K562 (cell line): ENCODE data around the gene VMP1. TPM values are rescaled to one million over a fixed set of nuclear protein-coding genes. Genes with fewer than 3 reads are reported as not detected.
"Not testable (repeated sequence)": the region's sequence is repeated elsewhere in the genome, so short reads cannot be mapped to it uniquely, and the experiment has no call there.

ENCODE experiments used
- ATAC-seq: fragments of 200-7000 bp; cut with Tn5 transposase; 3 replicates; pipeline ENCODE4 v1.9.1; 2020; ENCODE audit warnings: moderate library complexity
- BruUV-seq: library from RNA; stranded (reverse); fragments of 400-500 nt; replicated peaks from 2 replicates; lab custom pipeline; 2021; lab: Mats Ljungman, UMichigan
- CTCF ChIA-PET: fragments of 300-600 bp; formaldehyde crosslinking; extraction: SDS; loops from one replicate; lab custom pipeline; 2021; ENCODE audit warnings: low intra/inter-chr PET ratio; lab: Yijun Ruan, JAX
- POLR2A ChIA-PET: fragments of 300-600, 350-650 bp; sonication (Branson Sonifier 250); formaldehyde crosslinking; extraction: SDS; loops from one replicate; lab custom pipeline; 2021; ENCODE audit warnings: antibody characterized with exemption, inconsistent platforms; lab: Yijun Ruan, JAX
- DNase-seq, 4 experiments: peaks; one replicate each; pipeline versions ENCODE4 v3.0.0 to v3.0.0-alpha.2; 2011 to 2018; ENCODE audit warnings: low spot score in 3 of 4, mixed read lengths in 3 of 4; ENCODE audit errors: extremely low read depth in 1 of 4
- FAIRE-seq: peaks from 2 replicates; lab custom pipeline; 2011; peaks lifted over from hg19 to GRCh38; lab: Jason Lieb, UNC
- H2AFZ ChIP-seq: 2 replicates; pipeline ENCODE4 v1.6.0; 2011; ENCODE audit warnings: low read depth, low read length, control low read depth, inconsistent platforms
- H3K27ac ChIP-seq: fragments of 200-600 bp; 3 replicates; pipeline ENCODE4 v1.8.0; 2011; ENCODE audit warnings: low read depth, mild to moderate bottlenecking, control low read depth, inconsistent platforms, low read length, moderate library complexity, mixed read lengths; ENCODE audit errors: extremely low read depth
- H3K27me3 ChIP-seq, 2 experiments: fragments of 300-600 bp in 1 of 2; 2 replicates in 1 of 2; 3 replicates in 1 of 2; pipeline versions ENCODE4 v1.6.0 to v1.8.0; 2011; ENCODE audit warnings: inconsistent platforms in 2 of 2, low read length in 2 of 2, mild to moderate bottlenecking in 1 of 2, mixed read lengths in 1 of 2, moderate library complexity in 1 of 2; ENCODE audit not compliant: control insufficient read depth in 2 of 2, insufficient read depth in 2 of 2
- H3K36me3 ChIP-seq: fragments of 300-600 bp; 3 replicates; pipeline ENCODE4 v1.8.0; 2011; ENCODE audit warnings: mild to moderate bottlenecking, low read length, inconsistent platforms; ENCODE audit not compliant: control insufficient read depth, insufficient read depth
- H3K4me1 ChIP-seq, 2 experiments: fragments of 200-600 bp in 1 of 2; replicated peaks in 1 of 2; 2 replicates in 1 of 2; 3 replicates in 1 of 2; pipeline versions ENCODE4 v1.5.1 to v1.8.0; 2011; ENCODE audit warnings: inconsistent platforms in 2 of 2, low read length in 2 of 2, mild to moderate bottlenecking in 1 of 2, mixed read lengths in 1 of 2, moderate library complexity in 1 of 2; ENCODE audit not compliant: control insufficient read depth in 2 of 2, insufficient read depth in 2 of 2
- H3K4me2 ChIP-seq: 2 replicates; pipeline ENCODE4 v1.6.1; 2011; ENCODE audit warnings: low read length, control low read depth, inconsistent platforms, mixed read lengths; ENCODE audit not compliant: insufficient read depth
- H3K4me3 ChIP-seq: fragments of 200-600 bp; sonication (generic), shearing (Covaris generic); 2 replicates; pipeline ENCODE4 v1.5.1; 2016; ENCODE audit warnings: control low read depth, inconsistent platforms
- H3K79me2 ChIP-seq: fragments of 200-600 bp; 3 replicates; pipeline ENCODE4 v1.8.0; 2011; ENCODE audit warnings: low read length, inconsistent platforms; ENCODE audit not compliant: control insufficient read depth, insufficient read depth
- H3K9ac ChIP-seq, 2 experiments: 2 replicates each; pipeline versions ENCODE4 v1.6.0 to v1.6.1; 2011; ENCODE audit warnings: low read depth in 2 of 2, low read length in 2 of 2, control low read depth in 1 of 2, inconsistent platforms in 1 of 2, mild to moderate bottlenecking in 1 of 2, mixed read lengths in 1 of 2; ENCODE audit not compliant: insufficient read depth in 1 of 2
- H3K9me1 ChIP-seq: one replicate; pipeline ENCODE4 v1.6.0; 2011; ENCODE audit warnings: inconsistent platforms, mild to moderate bottlenecking, low read length, moderate library complexity; ENCODE audit not compliant: control insufficient read depth, insufficient read depth
- H3K9me3 ChIP-seq: replicated peaks from 2 replicates; pipeline ENCODE4 v1.5.1; 2011; ENCODE audit warnings: low read depth, low read length, inconsistent platforms; ENCODE audit not compliant: control insufficient read depth, insufficient read depth
- H4K20me1 ChIP-seq: replicated peaks from 2 replicates; pipeline ENCODE4 v1.6.1; 2011; ENCODE audit warnings: low read length, inconsistent platforms, mixed read lengths; ENCODE audit not compliant: control insufficient read depth, insufficient read depth
- ADNP ChIP-seq: fragments of 200-800 bp; sonication (Bioruptor generic); IDR thresholded peaks from 2 replicates; pipeline ENCODE4 v1.6.1; 2016; ENCODE audit warnings: missing genetic modification characterization, missing compliant biosample characterization
- KDM1A ChIP-seq, 2 experiments: fragments of 450-650 bp; IDR thresholded peaks; 2 replicates each; pipeline ENCODE4 v1.6.1; 2016; ENCODE audit warnings: mild to moderate bottlenecking in 2 of 2
- RBM25 ChIP-seq: fragments of 200-400 bp; formaldehyde crosslinking; IDR thresholded peaks from 2 replicates; pipeline ENCODE4 v1.6.1; 2018; ENCODE audit warnings: low read length, low read depth, moderate library complexity; ENCODE audit not compliant: severe bottlenecking
- WGBS: fragments of 100-300 bp; shearing (Covaris generic); methylation state at CpG from one replicate; pipeline ENCODE4 v1.1.6; 2016; ENCODE audit warnings: low coverage, mixed read lengths; ENCODE audit not compliant: insufficient coverage; ENCODE audit errors: missing lambda C conversion rate; 5-methylcytosine and 5-hydroxymethylcytosine counted together
- in situ Hi-C: fragments of 300-500 bp; cut with MboI; formaldehyde crosslinking; loops from 4 replicates; pipeline ENCODE4 v1.15.0; 2018; ENCODE audit warnings: inconsistent platforms, mixed read lengths
- intact Hi-C: fragments of 100-400 bp; cut with micrococcal nuclease; formaldehyde crosslinking; loops from 2 replicates; pipeline ENCODE4 v1.14.2; 2022
- polyA plus RNA-seq, 8 experiments: library from polyadenylated mRNA; depleted of rRNA in 4 of 8; stranded (reverse) in 5 of 8; unstranded in 3 of 8; fragments of >200 nt; fragmentation: Nextera tagmentation in 2 of 8; fragmentation: Illumina TruSeq in 1 of 8; extraction: Ambion mirVana in 2 of 8; extraction: Trizol in 1 of 8; gene quantifications; 2 replicates each; pipeline versions ENCODE4 v1.2.1 to v1.2.3, GENCODE V29; 2011 to 2014; ENCODE audit warnings: inconsistent platforms in 1 of 8, missing spikeins in 1 of 8
- total RNA-seq, 7 experiments: library from RNA; depleted of rRNA in 6 of 7; stranded (reverse); fragments of >200 nt in 6 of 7; fragmentation: Illumina TruSeq in 2 of 7; extraction: Trizol in 2 of 7; gene quantifications; 2 replicates each; pipeline versions ENCODE4 v1.2.1 to v1.2.3, GENCODE V29; 2011 to 2021; ENCODE audit warnings: low replicate concordance in 1 of 7

The VMP1 gene
- total and polyA plus RNA-seq, 9 of the 15 experiments (the other 6 are each of a cell fraction or from before 2014, with no cell fraction given), result 123 to 304 (median 151) TPM

- CTCF ChIA-PET, H3K4me2 ChIP-seq, H3K9ac ChIP-seq, H3K27ac ChIP-seq, H3K9me1 ChIP-seq, DNase-seq, H3K9me3 ChIP-seq, ATAC-seq, intact Hi-C loops, H3K79me2 ChIP-seq, H3K4me3 ChIP-seq, H4K20me1 ChIP-seq, BruUV-seq, H2AFZ ChIP-seq, H3K27me3 ChIP-seq, FAIRE-seq: not testable (repeated sequence)
- Histone ChIP-seq H3K36me3 (peaks cover 33% of the 10 kb centered on the region), H3K4me1 (peaks cover 0 to 13% of the 10 kb centered on the region in 2 experiments; a peak in 2 of 5 replicates)
- TF ChIP-seq ADNP (tag) (0 out of 2 replicates have a peak, but pooled peaks have one; percentile 47), RBM25 (peak; percentile 65), KDM1A (IDR thresholded peaks at IDR 0.05) (peak in 1 of 2 experiments; percentile 31; a peak in 1 of 4 replicates)
- WGBS, result 100% methylated on average over 4 of the region's 4 CpGs
- in situ Hi-C loops, result loop anchor here (5.0 kb wide), 1 partner anchor 88 kb away; no protein-coding TSS in a partner anchor
- POLR2A ChIA-PET, result interaction anchor here (1.1 to 1.4 kb wide), 3 partner anchors 10 to 80 kb away, joined by 4 read pairs; no protein-coding TSS in a partner anchor
These were observed 51.7 kb downstream of the VMP1 start for GRCh38 chr17:59758998-59759651.

DNA sequence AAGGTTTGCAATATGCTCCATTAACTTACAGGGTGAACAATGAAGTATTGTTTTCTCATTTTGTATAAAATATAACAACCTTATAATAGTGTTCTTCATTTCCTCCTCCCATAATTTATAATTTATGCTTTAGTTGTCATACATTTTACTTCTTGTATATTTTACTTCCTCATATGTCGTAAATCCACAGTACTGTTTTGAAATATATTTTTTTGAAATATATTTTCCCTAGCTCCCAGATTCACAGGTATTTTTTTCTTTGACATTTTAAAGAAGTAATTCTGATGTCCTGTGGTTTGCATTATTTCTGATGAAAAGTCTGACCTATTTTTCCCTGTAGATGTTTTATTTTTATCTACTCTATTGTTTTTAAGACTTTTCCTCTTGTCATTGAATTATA, 52.7 kb downstream of the VMP1 start:
- H3K4me3 ChIP-seq, result no peak overlapping the region
- H3K36me3 ChIP-seq, result peaks cover 32% of the 10 kb centered on the region
- H3K27ac ChIP-seq, result no peak overlapping the region
- intact Hi-C loops, result no loop called here
- in situ Hi-C loops, result no loop called here
- H3K4me2 ChIP-seq, result no peak overlapping the region
- H4K20me1 ChIP-seq, result no peaks in the 10 kb centered on the region
- peaks cover 0 to 7% of the 10 kb centered on the region in 2 experiments; a peak in 2 of 5 replicates for H3K4me1 ChIP-seq
- H3K9me3 ChIP-seq, result peaks cover 3% of the 10 kb centered on the region; the same call in 1 of the 2 replicates
- ATAC-seq (no peak), DNase-seq (no peak), FAIRE-seq (no peak)
- H2AFZ ChIP-seq, result no peak overlapping the region
- CTCF ChIA-PET, result no interaction called here
- no peaks in the 10 kb centered on the region for H3K27me3 ChIP-seq
- no peaks in the 10 kb centered on the region for H3K9me1 ChIP-seq
- BruUV-seq, result no TSS peak
- WGBS, result 96% methylated on average over 1 of the region's 1 CpG
- POLR2A ChIA-PET, result interaction anchor here (1.1 to 1.3 kb wide), 4 partner anchors 12 to 79 kb away, joined by 3 to 4 read pairs (median 4); no protein-coding TSS in a partner anchor
- 0 out of 3 replicates have a peak, but pooled peaks cover 3% of the 10 kb centered on the region for H3K79me2 ChIP-seq
- no peak overlapping the region for H3K9ac ChIP-seq
